Measurements from ENCODE around the gene TTLL3.

GRCh38 chr3:9869955-9870354 lies 59.9 kb downstream of the TTLL3 start:
- TF ChIP-seq CTCF (IDR thresholded peaks at IDR 0.05) (no peak), POLR2A (IDR thresholded peaks at IDR 0.05) (no peak)
